GM23248 (cell line): Measurements from ENCODE around the gene CDC14B. TPM values are rescaled to one million over a fixed set of nuclear protein-coding genes. Genes with fewer than 3 reads are reported as not detected.

Experiments used
- DNase-seq: peaks from one replicate; pipeline ENCODE4 v3.0.0-alpha.2; 2015
- H2AFZ ChIP-seq: fragments of 200-600 bp; sonication (generic); 2 replicates; pipeline ENCODE4 v1.6.1; 2016; ENCODE audit warnings: antibody characterized with exemption
- H3F3A ChIP-seq: fragments of 200-600 bp; sonication (generic); 2 replicates; pipeline ENCODE4 v1.6.1; 2016; ENCODE audit warnings: mild to moderate bottlenecking, antibody characterized with exemption, mixed run types; ENCODE audit not compliant: insufficient read depth
- H3K27ac ChIP-seq: fragments of 200-600 bp; sonication (generic); 2 replicates; pipeline ENCODE4 v1.5.1; 2016; ENCODE audit warnings: mild to moderate bottlenecking
- H3K27me3 ChIP-seq: fragments of 200-600 bp; sonication (generic); replicated peaks from 2 replicates; pipeline ENCODE4 v1.6.1; 2016; ENCODE audit warnings: mild to moderate bottlenecking; ENCODE audit not compliant: insufficient read depth
- H3K36me3 ChIP-seq: fragments of 200-600 bp; sonication (generic); 2 replicates; pipeline ENCODE4 v1.6.1; 2016; ENCODE audit warnings: low read depth, mild to moderate bottlenecking
- H3K4me1 ChIP-seq: fragments of 200-600 bp; sonication (generic); 2 replicates; pipeline ENCODE4 v1.6.1; 2016; ENCODE audit warnings: mild to moderate bottlenecking; ENCODE audit not compliant: insufficient read depth
- H3K4me2 ChIP-seq: fragments of 200-600 bp; sonication (generic); one replicate; pipeline ENCODE4 v1.6.1; 2016; ENCODE audit warnings: mild to moderate bottlenecking; ENCODE audit not compliant: unreplicated experiment
- H3K4me3 ChIP-seq: fragments of 200-600 bp; sonication (generic); 2 replicates; pipeline ENCODE4 v1.5.1; 2016; ENCODE audit warnings: mild to moderate bottlenecking
- H3K79me2 ChIP-seq: fragments of 200-600 bp; sonication (generic); 2 replicates; pipeline ENCODE4 v1.6.1; 2016; ENCODE audit warnings: mild to moderate bottlenecking; ENCODE audit not compliant: insufficient read depth
- H3K9ac ChIP-seq: fragments of 200-600 bp; sonication (generic); 2 replicates; pipeline ENCODE4 v1.6.1; 2016; ENCODE audit warnings: mild to moderate bottlenecking
- H3K9me2 ChIP-seq: fragments of 200-600 bp; sonication (generic); 2 replicates; pipeline ENCODE4 v1.6.1; 2016; ENCODE audit warnings: mixed run types, mild to moderate bottlenecking, moderate library complexity; ENCODE audit not compliant: insufficient read depth
- H3K9me3 ChIP-seq: fragments of 200-600 bp; sonication (generic); one replicate; pipeline ENCODE4 v1.6.1; 2017; ENCODE audit warnings: low read depth
- H4K20me1 ChIP-seq: fragments of 200-600 bp; sonication (generic); 2 replicates; pipeline ENCODE4 v1.6.0; 2016; ENCODE audit not compliant: insufficient read depth
- EZH2 ChIP-seq: fragments of 200-600 bp; sonication (generic); IDR thresholded peaks from 2 replicates; pipeline ENCODE4 v1.6.1; 2018; ENCODE audit warnings: antibody characterized with exemption, mild to moderate bottlenecking; ENCODE audit not compliant: insufficient read depth, poor library complexity, severe bottlenecking
- EZH2phosphoT487 ChIP-seq: fragments of 200-600 bp; sonication (generic); IDR thresholded peaks from 2 replicates; pipeline ENCODE4 v1.6.1; 2018; ENCODE audit warnings: antibody characterized with exemption, moderate library complexity, mild to moderate bottlenecking, low read depth; ENCODE audit not compliant: insufficient read depth
- WGBS, 2 experiments: methylation state at CpG; one replicate each; pipeline ENCODE4 v1.1.6; 2015 to 2017; ENCODE audit warnings: low lambda C conversion rate in 2 of 2, low coverage in 1 of 2; ENCODE audit errors: missing lambda C conversion rate in 2 of 2; 5-methylcytosine and 5-hydroxymethylcytosine counted together
- in situ Hi-C: fragments of 300-500 bp; cut with MboI; formaldehyde crosslinking; loops from 2 replicates; pipeline ENCODE4 v1.15.0; 2020
- polyA plus RNA-seq: library from polyadenylated mRNA; unstranded; fragments of >200 nt; fragmentation: Nextera tagmentation; extraction: Ambion mirVana; gene quantifications from 2 replicates; pipeline ENCODE4 v1.2.1, GENCODE V29; 2016
- total RNA-seq: library from RNA; depleted of rRNA; stranded (reverse); fragments of >200 nt; shearing (Covaris generic); gene quantifications from 2 replicates; pipeline ENCODE4 v1.2.3, GENCODE V29; 2014

CDC14B gene
- total and polyA plus RNA-seq, 2 experiments from 2014 or later, result 8.1 to 17.2 TPM

- DNase-seq, result no peak
- Histone ChIP-seq H3K4me3 (no peak overlapping the region), H3K27me3 (no peaks in the 10 kb centered on the region), H3K27ac (no peak overlapping the region), H3F3A (0 out of 2 replicates have a peak, but pooled peaks cover 11% of the 10 kb centered on the region), H3K4me2 (no peak overlapping the region), H3K9me2 (no peaks in the 10 kb centered on the region), H4K20me1 (no peaks in the 10 kb centered on the region), H3K4me1 (peaks cover 8% of the 10 kb centered on the region), H3K79me2 (no peaks in the 10 kb centered on the region), H3K9ac (no peak overlapping the region), H3K36me3 (peaks cover 10% of the 10 kb centered on the region), H2AFZ (no peak overlapping the region), H3K9me3 (no peaks in the 10 kb centered on the region)
- WGBS, 2 experiments, result 88 to 91% methylated on average over 17 of the region's 17 CpGs
- TF ChIP-seq EZH2phosphoT487, result no peak
- no peak for TF ChIP-seq EZH2
- in situ Hi-C loops, result no loop called here
Measured at GRCh38 chr9:96491880-96492525, 127.6 kb downstream of the CDC14B start.

GRCh38 chr9:96491079-96491879 lies 128.4 kb downstream of the CDC14B start:
- Histone ChIP-seq H3K9me3 (no peaks in the 10 kb centered on the region), H3K27ac (no peak overlapping the region), H2AFZ (no peak overlapping the region), H3K36me3 (peaks cover 10% of the 10 kb centered on the region), H3K27me3 (no peaks in the 10 kb centered on the region), H4K20me1 (no peaks in the 10 kb centered on the region), H3K4me2 (no peak overlapping the region), H3K9me2 (no peaks in the 10 kb centered on the region), H3K9ac (no peak overlapping the region), H3K79me2 (no peaks in the 10 kb centered on the region), H3K4me3 (no peak overlapping the region), H3K4me1 (peaks cover 15% of the 10 kb centered on the region), H3F3A (peaks cover 18% of the 10 kb centered on the region)
- no peak for DNase-seq
- TF ChIP-seq EZH2, result no peak
- TF ChIP-seq EZH2phosphoT487, result no peak
- 65 to 66% methylated on average over 10 of the region's 10 CpGs for WGBS, 2 experiments
- in situ Hi-C loops, result no loop called here

GRCh38 chr9:96490534-96491078 lies 129.0 kb downstream of the CDC14B start:
- Histone ChIP-seq H3K4me3 (no peak overlapping the region), H3K4me2 (no peak overlapping the region), H3K9me3 (no peaks in the 10 kb centered on the region), H3K9ac (no peak overlapping the region), H3K4me1 (peaks cover 22% of the 10 kb centered on the region), H3K79me2 (no peaks in the 10 kb centered on the region), H3K9me2 (no peaks in the 10 kb centered on the region), H3K36me3 (peaks cover 10% of the 10 kb centered on the region), H3K27ac (no peak overlapping the region), H4K20me1 (no peaks in the 10 kb centered on the region), H3F3A (peaks cover 25% of the 10 kb centered on the region), H2AFZ (no peak overlapping the region), H3K27me3 (no peaks in the 10 kb centered on the region)
- WGBS, 2 experiments, result 96% methylated on average over 10 of the region's 10 CpGs
- no peak for TF ChIP-seq EZH2
- TF ChIP-seq EZH2phosphoT487, result no peak
- in situ Hi-C loops, result no loop called here
- DNase-seq, result no peak

GRCh38 chr9:96489482-96489979 lies 130.1 kb downstream of the CDC14B start:
- Histone ChIP-seq H3K27ac (no peak overlapping the region), H3K9me2 (no peaks in the 10 kb centered on the region), H3K36me3 (peaks cover 12% of the 10 kb centered on the region), H3K4me1 (peaks cover 23% of the 10 kb centered on the region), H3K27me3 (no peaks in the 10 kb centered on the region), H3K9me3 (no peaks in the 10 kb centered on the region), H3K4me3 (no peak overlapping the region), H3F3A (peaks cover 30% of the 10 kb centered on the region), H2AFZ (no peak overlapping the region), H4K20me1 (no peaks in the 10 kb centered on the region), H3K9ac (no peak overlapping the region), H3K79me2 (no peaks in the 10 kb centered on the region), H3K4me2 (no peak overlapping the region)
- WGBS, 2 experiments, result 95% methylated on average over 12 of the region's 12 CpGs
- in situ Hi-C loops, result no loop called here
- no peak for TF ChIP-seq EZH2phosphoT487
- no peak for TF ChIP-seq EZH2
- no peak for DNase-seq
